ENCODE measurements around the gene ACTR8. TPM values are rescaled to one million over a fixed set of nuclear protein-coding genes. Genes with fewer than 3 reads are reported as not detected.

The ACTR8 gene
- total and polyA plus RNA-seq, 5 donors from 2014 or later = 18.5 to 35.8 (median 20.0) TPM

- no peak overlapping the region for H3K4me3 Mint-ChIP-seq
- peaks cover 0 to 7% (median 0%) of the 10 kb centered on the region in 4 donors for H3K4me1 Mint-ChIP-seq
- peaks cover 0 to 2% (median 0%) of the 10 kb centered on the region in 7 donors for H3K9me3 Mint-ChIP-seq
- Histone ChIP-seq H3K27ac (ENCODE audit: insufficient read depth, low read length, poor library complexity, severe bottlenecking) (no peak overlapping the region), H3K4me3 (ENCODE audit: low read depth, low read length) (no peak overlapping the region), H3K27me3 (ENCODE audit: control insufficient read depth, insufficient read depth, low read length) (no peaks in the 10 kb centered on the region), H3K9me3 (ENCODE audit: control insufficient read depth in 2 of 2, low read length in 2 of 2) (no peaks in the 10 kb centered on the region), H3K4me1 (ENCODE audit: control insufficient read depth, insufficient read depth, low read length, poor library complexity, severe bottlenecking) (no peaks in the 10 kb centered on the region), H3K36me3 (ENCODE audit: control insufficient read depth, insufficient read depth, low read length) (no peaks in the 10 kb centered on the region)
- no peak overlapping the region for H3K27ac Mint-ChIP-seq
- DNase-seq (no peak), ATAC-seq (ENCODE audit: low read depth in 2 of 2) (no peak)
- peaks cover 17% of the 10 kb centered on the region for H3K27me3 Mint-ChIP-seq
- no peaks in the 10 kb centered on the region for H3K36me3 Mint-ChIP-seq
Observed at GRCh38 chr3:53822331-53822741, 59.6 kb downstream of the ACTR8 start.

GRCh38 chr3:53821631-53822121 lies 60.3 kb downstream of the ACTR8 start:
- H3K27ac Mint-ChIP-seq = no peak overlapping the region
- H3K4me1 Mint-ChIP-seq = peaks cover 0 to 7% (median 0%) of the 10 kb centered on the region in 4 donors
- peaks cover 17% of the 10 kb centered on the region for H3K27me3 Mint-ChIP-seq
- Histone ChIP-seq H3K9me3 (ENCODE audit: control insufficient read depth in 2 of 2, low read length in 2 of 2) (no peaks in the 10 kb centered on the region), H3K36me3 (ENCODE audit: control insufficient read depth, insufficient read depth, low read length) (no peaks in the 10 kb centered on the region), H3K27me3 (ENCODE audit: control insufficient read depth, insufficient read depth, low read length) (no peaks in the 10 kb centered on the region), H3K4me3 (ENCODE audit: low read depth, low read length) (no peak overlapping the region), H3K27ac (ENCODE audit: insufficient read depth, low read length, poor library complexity, severe bottlenecking) (no peak overlapping the region), H3K4me1 (ENCODE audit: control insufficient read depth, insufficient read depth, low read length, poor library complexity, severe bottlenecking) (no peaks in the 10 kb centered on the region)
- H3K36me3 Mint-ChIP-seq = no peaks in the 10 kb centered on the region
- DNase-seq = no peak
- no peak for ATAC-seq (ENCODE audit: low read depth in 2 of 2)
- H3K9me3 Mint-ChIP-seq = peaks cover 0 to 2% (median 0%) of the 10 kb centered on the region in 7 donors
- H3K4me3 Mint-ChIP-seq = no peak overlapping the region

- DNase-seq (no peak), ATAC-seq (ENCODE audit: low read depth in 2 of 2) (no peak)
- Histone ChIP-seq H3K27ac (ENCODE audit: insufficient read depth, low read length, poor library complexity, severe bottlenecking) (no peak overlapping the region), H3K36me3 (ENCODE audit: control insufficient read depth, insufficient read depth, low read length) (no peaks in the 10 kb centered on the region), H3K27me3 (ENCODE audit: control insufficient read depth, insufficient read depth, low read length) (no peaks in the 10 kb centered on the region), H3K4me3 (ENCODE audit: low read depth, low read length) (no peak overlapping the region), H3K4me1 (ENCODE audit: control insufficient read depth, insufficient read depth, low read length, poor library complexity, severe bottlenecking) (no peaks in the 10 kb centered on the region), H3K9me3 (ENCODE audit: control insufficient read depth in 2 of 2, low read length in 2 of 2) (no peaks in the 10 kb centered on the region)
- Mint-ChIP-seq H3K4me3 (no peak overlapping the region), H3K27ac (no peak overlapping the region), H3K36me3 (no peaks in the 10 kb centered on the region), H3K27me3 (peaks cover 14% of the 10 kb centered on the region), H3K4me1 (peaks cover 0 to 5% (median 0%) of the 10 kb centered on the region in 4 donors), H3K9me3 (peaks cover 0 to 2% (median 0%) of the 10 kb centered on the region in 7 donors)
Observed at GRCh38 chr3:53820756-53821580, 61.0 kb downstream of the ACTR8 start.

- Mint-ChIP-seq H3K4me1 (peaks cover 0 to 2% (median 0%) of the 10 kb centered on the region in 4 donors), H3K36me3 (no peaks in the 10 kb centered on the region), H3K27me3 (peaks cover 15% of the 10 kb centered on the region), H3K9me3 (peaks cover 0 to 2% (median 0%) of the 10 kb centered on the region in 7 donors), H3K4me3 (no peak overlapping the region), H3K27ac (no peak overlapping the region)
- DNase-seq (no peak), ATAC-seq (ENCODE audit: low read depth in 2 of 2) (no peak)
- Histone ChIP-seq H3K27me3 (ENCODE audit: control insufficient read depth, insufficient read depth, low read length) (no peaks in the 10 kb centered on the region), H3K4me1 (ENCODE audit: control insufficient read depth, insufficient read depth, low read length, poor library complexity, severe bottlenecking) (no peaks in the 10 kb centered on the region), H3K27ac (ENCODE audit: insufficient read depth, low read length, poor library complexity, severe bottlenecking) (no peak overlapping the region), H3K4me3 (ENCODE audit: low read depth, low read length) (no peak overlapping the region), H3K36me3 (ENCODE audit: control insufficient read depth, insufficient read depth, low read length) (no peaks in the 10 kb centered on the region), H3K9me3 (ENCODE audit: control insufficient read depth in 2 of 2, low read length in 2 of 2) (no peaks in the 10 kb centered on the region)
Observed at GRCh38 chr3:53820084-53820483, 61.9 kb downstream of the ACTR8 start.

- no peak for DNase-seq
- H3K4me1 ChIP-seq (ENCODE audit: control insufficient read depth, insufficient read depth, low read length, poor library complexity, severe bottlenecking) = no peaks in the 10 kb centered on the region
- no peaks in the 10 kb centered on the region for H3K36me3 ChIP-seq (ENCODE audit: control insufficient read depth, insufficient read depth, low read length)
- H3K4me3 ChIP-seq (ENCODE audit: low read depth, low read length) = no peak overlapping the region
- H3K27me3 Mint-ChIP-seq = peaks cover 15% of the 10 kb centered on the region
- no peak overlapping the region for H3K4me3 Mint-ChIP-seq
- H3K27ac Mint-ChIP-seq = no peak overlapping the region
- H3K36me3 Mint-ChIP-seq = no peaks in the 10 kb centered on the region
- no peaks in the 10 kb centered on the region for H3K9me3 ChIP-seq (ENCODE audit: control insufficient read depth in 2 of 2, low read length in 2 of 2)
- no peaks in the 10 kb centered on the region for H3K4me1 Mint-ChIP-seq
- no peak overlapping the region for H3K27ac ChIP-seq (ENCODE audit: insufficient read depth, low read length, poor library complexity, severe bottlenecking)
- ATAC-seq (ENCODE audit: low read depth in 2 of 2) = no peak
- peaks cover 0 to 2% (median 0%) of the 10 kb centered on the region in 7 donors for H3K9me3 Mint-ChIP-seq
- no peaks in the 10 kb centered on the region for H3K27me3 ChIP-seq (ENCODE audit: control insufficient read depth, insufficient read depth, low read length)
Observed at GRCh38 chr3:53819163-53819868, 62.6 kb downstream of the ACTR8 start.

- H3K27me3 ChIP-seq (ENCODE audit: control insufficient read depth, insufficient read depth, low read length) = no peaks in the 10 kb centered on the region
- H3K36me3 ChIP-seq (ENCODE audit: control insufficient read depth, insufficient read depth, low read length) = no peaks in the 10 kb centered on the region
- H3K9me3 Mint-ChIP-seq = peaks cover 0 to 2% (median 0%) of the 10 kb centered on the region in 7 donors
- no peak overlapping the region for H3K4me3 Mint-ChIP-seq
- no peak overlapping the region for H3K27ac ChIP-seq (ENCODE audit: insufficient read depth, low read length, poor library complexity, severe bottlenecking)
- H3K9me3 ChIP-seq (ENCODE audit: control insufficient read depth in 2 of 2, low read length in 2 of 2) = no peaks in the 10 kb centered on the region
- peaks cover 20% of the 10 kb centered on the region for H3K27me3 Mint-ChIP-seq
- no peak overlapping the region for H3K4me3 ChIP-seq (ENCODE audit: low read depth, low read length)
- H3K4me1 ChIP-seq (ENCODE audit: control insufficient read depth, insufficient read depth, low read length, poor library complexity, severe bottlenecking) = no peaks in the 10 kb centered on the region
- H3K27ac Mint-ChIP-seq = no peak overlapping the region
- no peaks in the 10 kb centered on the region for H3K36me3 Mint-ChIP-seq
- no peaks in the 10 kb centered on the region for H3K4me1 Mint-ChIP-seq
- ATAC-seq (ENCODE audit: low read depth in 2 of 2) = no peak
- DNase-seq = no peak
Observed at GRCh38 chr3:53818221-53819162, 63.5 kb downstream of the ACTR8 start.

GRCh38 chr3:53817809-53818208 lies 64.1 kb downstream of the ACTR8 start:
- H3K4me1 Mint-ChIP-seq = no peaks in the 10 kb centered on the region
- H3K27ac Mint-ChIP-seq = no peak overlapping the region
- H3K9me3 ChIP-seq (ENCODE audit: control insufficient read depth in 2 of 2, low read length in 2 of 2) = no peaks in the 10 kb centered on the region
- H3K9me3 Mint-ChIP-seq = peaks cover 0 to 2% (median 0%) of the 10 kb centered on the region in 7 donors
- no peak for ATAC-seq (ENCODE audit: low read depth in 2 of 2)
- H3K27me3 Mint-ChIP-seq = peaks cover 20% of the 10 kb centered on the region
- no peaks in the 10 kb centered on the region for H3K27me3 ChIP-seq (ENCODE audit: control insufficient read depth, insufficient read depth, low read length)
- DNase-seq = no peak
- no peaks in the 10 kb centered on the region for H3K36me3 Mint-ChIP-seq
- no peaks in the 10 kb centered on the region for H3K4me1 ChIP-seq (ENCODE audit: control insufficient read depth, insufficient read depth, low read length, poor library complexity, severe bottlenecking)
- no peak overlapping the region for H3K4me3 Mint-ChIP-seq
- H3K4me3 ChIP-seq (ENCODE audit: low read depth, low read length) = no peak overlapping the region
- H3K27ac ChIP-seq (ENCODE audit: insufficient read depth, low read length, poor library complexity, severe bottlenecking) = no peak overlapping the region
- H3K36me3 ChIP-seq (ENCODE audit: control insufficient read depth, insufficient read depth, low read length) = no peaks in the 10 kb centered on the region

All from CD4-positive, CD25-positive, alpha-beta regulatory T cell (primary cell).